GM12878 (cell line): ENCODE measurements around the gene VWA3A. TPM values are rescaled to one million over a fixed set of nuclear protein-coding genes. Genes with fewer than 3 reads are reported as not detected.

Source experiments
- ATAC-seq: fragments of 200-7000 bp; cut with Tn5 transposase; 3 replicates; pipeline ENCODE4 v1.9.1; 2020; ENCODE audit warnings: mild to moderate bottlenecking, moderate library complexity
- BruUV-seq: library from RNA; stranded (reverse); fragments of 400-500 nt; replicated peaks from 2 replicates; lab custom pipeline; 2021; lab: Mats Ljungman, UMichigan
- CTCF ChIA-PET: fragments of 300-600 bp; sonication (Branson Sonifier 250); formaldehyde crosslinking; extraction: SDS; loops from one replicate; lab custom pipeline; 2021; ENCODE audit warnings: inconsistent platforms; lab: Yijun Ruan, JAX
- POLR2A ChIA-PET: fragments of 350-600 bp; formaldehyde crosslinking; extraction: SDS; loops from one replicate; lab custom pipeline; 2021; ENCODE audit warnings: inconsistent platforms; lab: Charles Lee
- RAD21 ChIA-PET: fragments of 300-600 bp; sonication (Branson Sonifier 250); formaldehyde crosslinking; loops from one replicate; lab custom pipeline; 2023; ENCODE audit warnings: antibody characterized with exemption; ENCODE audit not compliant: unreplicated experiment; lab: Charles Lee
- SMC1A ChIA-PET: fragments of 300-600 bp; sonication (Branson Sonifier 250); formaldehyde crosslinking; loops from one replicate; lab custom pipeline; 2023; ENCODE audit not compliant: unreplicated experiment, uncharacterized antibody; lab: Charles Lee
- DNase-seq: peaks from one replicate; pipeline ENCODE4 v3.0.0-alpha.2; 2011; ENCODE audit warnings: low read depth, low spot score
- FAIRE-seq: peaks from 3 replicates; lab custom pipeline; 2011; peaks lifted over from hg19 to GRCh38; lab: Jason Lieb, UNC
- H2AFZ ChIP-seq: 2 replicates; pipeline ENCODE4 v1.6.0; 2011; ENCODE audit warnings: low read depth, low read length, control low read depth; ENCODE audit not compliant: control insufficient read depth
- H3K27ac ChIP-seq: 2 replicates; pipeline ENCODE4 v1.5.1; 2011; ENCODE audit warnings: control low read depth; ENCODE audit not compliant: control insufficient read depth, insufficient read depth
- H3K27me3 ChIP-seq, 2 experiments: replicated peaks in 1 of 2; 2 replicates each; pipeline versions ENCODE4 v1.6.0 to v1.6.1; 2011; ENCODE audit warnings: low read length in 1 of 2; ENCODE audit not compliant: control insufficient read depth in 2 of 2, insufficient read depth in 2 of 2
- H3K36me3 ChIP-seq, 2 experiments: 2 replicates each; pipeline ENCODE4 v1.5.1; 2011; ENCODE audit warnings: low read length in 1 of 2; ENCODE audit not compliant: control insufficient read depth in 2 of 2, insufficient read depth in 2 of 2
- H3K4me1 ChIP-seq: 2 replicates; pipeline ENCODE4 v1.6.1; 2011; ENCODE audit warnings: mild to moderate bottlenecking, low read length, moderate library complexity, mixed read lengths; ENCODE audit not compliant: control insufficient read depth, insufficient read depth
- H3K4me2 ChIP-seq: 2 replicates; pipeline ENCODE4 v1.6.0; 2011; ENCODE audit warnings: control low read depth; ENCODE audit not compliant: control insufficient read depth, insufficient read depth
- H3K4me3 ChIP-seq: fragments of 200-600 bp; sonication (generic); 2 replicates; pipeline ENCODE4 v1.5.1; 2016
- H3K79me2 ChIP-seq: 2 replicates; pipeline ENCODE4 v1.6.0; 2011; ENCODE audit warnings: low read length; ENCODE audit not compliant: control insufficient read depth, insufficient read depth
- H3K9ac ChIP-seq: 2 replicates; pipeline ENCODE4 v1.8.0; 2011; ENCODE audit warnings: low read length, control low read depth, mixed read lengths; ENCODE audit not compliant: control insufficient read depth, insufficient read depth
- H3K9me3 ChIP-seq: replicated peaks from 3 replicates; pipeline ENCODE4 v1.5.1; 2011; ENCODE audit warnings: mild to moderate bottlenecking, low read length; ENCODE audit not compliant: control insufficient read depth, insufficient read depth
- H4K20me1 ChIP-seq: 2 replicates; pipeline ENCODE4 v1.6.0; 2011; ENCODE audit not compliant: control insufficient read depth, insufficient read depth
- BCL11A ChIP-seq: IDR thresholded peaks from 2 replicates; pipeline ENCODE4 v1.6.1; 2011; ENCODE audit warnings: low read depth, low read length
- FOXM1 ChIP-seq: IDR thresholded peaks from 2 replicates; pipeline ENCODE4 v1.6.1; 2012; ENCODE audit warnings: low read depth, mild to moderate bottlenecking, inconsistent platforms, low read length, moderate library complexity
- IRF5 ChIP-seq: fragments of 450-650 bp; IDR thresholded peaks from 2 replicates; pipeline ENCODE4 v1.6.1; 2017; ENCODE audit warnings: borderline replicate concordance
- REST ChIP-seq: IDR thresholded peaks from 2 replicates; pipeline ENCODE4 v1.6.1; 2012; ENCODE audit warnings: mild to moderate bottlenecking, low read depth, low read length
- SRF ChIP-seq, 2 experiments: IDR thresholded peaks; 2 replicates each; pipeline ENCODE4 v1.6.1; 2011; ENCODE audit warnings: low read depth in 2 of 2, low read length in 2 of 2, mild to moderate bottlenecking in 1 of 2, moderate library complexity in 1 of 2
- TAF1 ChIP-seq: IDR thresholded peaks from 2 replicates; pipeline ENCODE4 v1.6.1; 2011; ENCODE audit warnings: mild to moderate bottlenecking, low read depth, low read length, borderline replicate concordance
- TCF7 ChIP-seq: IDR thresholded peaks from 2 replicates; pipeline ENCODE4 v1.6.1; 2014; ENCODE audit warnings: antibody characterized with exemption, borderline replicate concordance
- ZBTB11 ChIP-seq: fragments of 450-650 bp; formaldehyde crosslinking; IDR thresholded peaks from 2 replicates; pipeline ENCODE4 v1.5.0; 2022; ENCODE audit warnings: mild to moderate bottlenecking, missing genetic modification characterization
- ZNF207 ChIP-seq: fragments of 450-650 bp; IDR thresholded peaks from 2 replicates; pipeline ENCODE4 v1.6.1; 2014; ENCODE audit warnings: antibody characterized with exemption, mild to moderate bottlenecking, borderline replicate concordance
- ZNF384 ChIP-seq: IDR thresholded peaks from 2 replicates; pipeline ENCODE4 v1.6.1; 2012; ENCODE audit warnings: low read depth, mild to moderate bottlenecking, low read length, improper control_type of control experiment, borderline replicate concordance
- ZNF622 ChIP-seq: fragments of 450-650 bp; IDR thresholded peaks from 2 replicates; pipeline ENCODE4 v1.6.1; 2017; ENCODE audit warnings: mild to moderate bottlenecking, inconsistent platforms
- ZNF687 ChIP-seq: fragments of 450-650 bp; IDR thresholded peaks from 2 replicates; pipeline ENCODE4 v1.6.1; 2017; ENCODE audit warnings: mild to moderate bottlenecking, moderate library complexity
- WGBS: methylation state at CpG from one replicate; pipeline ENCODE4 v1.1.6; 2016; ENCODE audit warnings: low lambda C conversion rate; ENCODE audit not compliant: insufficient replicate concordance, insufficient coverage; ENCODE audit errors: missing lambda C conversion rate; 5-methylcytosine and 5-hydroxymethylcytosine counted together
- in situ Hi-C: fragments of 300-500 bp; cut with MboI; formaldehyde crosslinking; loops from 9 replicates; pipeline ENCODE4 v1.14.3; 2018; ENCODE audit warnings: mixed read lengths
- intact Hi-C: fragments of 100-400 bp; cut with micrococcal nuclease; formaldehyde crosslinking; loops from one replicate; pipeline ENCODE4 v1.14.2; 2022; ENCODE audit not compliant: unreplicated experiment
- polyA plus RNA-seq, 11 experiments: library from polyadenylated mRNA; depleted of rRNA in 4 of 11; unstranded in 6 of 11; stranded (reverse) in 5 of 11; fragments of >200 nt; fragmentation: Nextera tagmentation in 4 of 11; fragmentation: Illumina TruSeq in 1 of 11; extraction: Ambion mirVana in 4 of 11; extraction: Trizol in 1 of 11; gene quantifications; 1 replicate in 1 of 11; 2 replicates in 10 of 11; pipeline versions ENCODE4 v1.2.1 to v1.2.3, GENCODE V29; 2011 to 2016; ENCODE audit warnings: inconsistent platforms in 2 of 11, missing spikeins in 2 of 11, low read depth in 1 of 11
- total RNA-seq, 4 experiments: library from RNA; depleted of rRNA in 3 of 4; stranded (reverse); fragments of >200 nt in 3 of 4; fragmentation: Illumina TruSeq in 1 of 4; extraction: Trizol in 1 of 4; gene quantifications; 2 replicates each; pipeline versions ENCODE4 v1.2.1 to v1.2.3, GENCODE V29; 2013 to 2021

The VWA3A gene
- total and polyA plus RNA-seq, 10 of the 15 experiments (the other 5 are each of a cell fraction or from before 2014, with no cell fraction given), result 0.01 TPM; not detected in 9

- H3K4me2 ChIP-seq, result no peak overlapping the region
- H3K9ac ChIP-seq, result no peak overlapping the region
- no peaks in the 10 kb centered on the region for H3K9me3 ChIP-seq
- peaks cover 19% of the 10 kb centered on the region for H3K4me1 ChIP-seq
- POLR2A ChIA-PET, result no interaction called here
- H3K79me2 ChIP-seq, result peaks cover 12% of the 10 kb centered on the region
- H3K4me3 ChIP-seq, result no peak overlapping the region
- intact Hi-C loops (no loop called here), in situ Hi-C loops (no loop called here)
- SMC1A ChIA-PET, result interaction anchor here (1.5 to 2.3 kb wide), 2 partner anchors 11 to 98 kb away, joined by 6 to 8 read pairs; no protein-coding TSS in a partner anchor
- no peaks in the 10 kb centered on the region for H4K20me1 ChIP-seq
- BruUV-seq, result no TSS peak
- no peak for ATAC-seq
- FAIRE-seq, result no peak
- no peak for DNase-seq
- RAD21 ChIA-PET, result no interaction called here
- H3K27me3 ChIP-seq, result no peaks in the 10 kb centered on the region
- WGBS, result 82% methylated on average over 6 of the region's 6 CpGs
- CTCF ChIA-PET, result interaction anchor here (1.1 to 5.4 kb wide), 5 partner anchors 8 to 96 kb away, joined by 3 to 56 read pairs (median 3); partner anchors contain the start of gene POLR3E
- H3K27ac ChIP-seq, result no peak overlapping the region
- H3K36me3 ChIP-seq, result no peaks in the 10 kb centered on the region
- H2AFZ ChIP-seq, result no peak overlapping the region
- TF ChIP-seq TAF1 (no peak), SRF (IDR thresholded peaks at IDR 0.05; ENCODE audit: low read depth in 2 of 2, low read length in 2 of 2) (no peak), ZBTB11 (CRISPR knock-in tag) (no peak), ZNF207 (no peak), TCF7 (no peak), ZNF384 (no peak), ZNF622 (no peak), ZNF687 (no peak), FOXM1 (no peak), IRF5 (no peak), BCL11A (no peak), REST (no peak)
Measured at GRCh38 chr16:22202261-22202637, 109.9 kb downstream of the VWA3A start.
